Activated effector memory CD4-positive, alpha-beta T cell treated with Interleukin-2 at 50 U/mL for 16 hours (primary cell): ENCODE results near the gene CFAP46.
"Not testable (repeated sequence)": the region's sequence is repeated elsewhere in the genome, so short reads cannot be mapped to it uniquely, and the experiment has no call there.

ENCODE experiments used
- DNase-seq: peaks from one replicate; pipeline ENCODE4 v3.0.0-alpha.2; 2020

Gene CFAP46

GRCh38 chr10:132803416-132804210 lies 138.8 kb downstream of the CFAP46 start:
- DNase-seq, result no peak

GRCh38 chr10:132802694-132803320 lies 139.6 kb downstream of the CFAP46 start:
- no peak for DNase-seq

- DNase-seq, result no peak
Observed at GRCh38 chr10:132802048-132802447, 140.3 kb downstream of the CFAP46 start.

- DNase-seq, result no peak
Observed at GRCh38 chr10:132799865-132800264, 142.5 kb downstream of the CFAP46 start.

- DNase-seq, result no peak
Observed at GRCh38 chr10:132798876-132799275, 143.5 kb downstream of the CFAP46 start.

GRCh38 chr10:132798403-132798802 lies 144.0 kb downstream of the CFAP46 start:
- DNase-seq, result no peak

GRCh38 chr10:132797986-132798385 lies 144.4 kb downstream of the CFAP46 start:
- DNase-seq, result not testable (repeated sequence)

- no peak for DNase-seq
Observed at GRCh38 chr10:132796846-132797245, 145.5 kb downstream of the CFAP46 start.

- DNase-seq, result no peak
Observed at GRCh38 chr10:132793871-132794849, 148.2 kb downstream of the CFAP46 start.

- DNase-seq, result no peak
Observed at GRCh38 chr10:132793213-132793612, 149.2 kb downstream of the CFAP46 start.

GRCh38 chr10:132792796-132793195 lies 149.6 kb downstream of the CFAP46 start:
- no peak for DNase-seq

- not testable (repeated sequence) for DNase-seq
Observed at GRCh38 chr10:132792099-132792498, 150.3 kb downstream of the CFAP46 start.

GRCh38 chr10:132790934-132791829 lies 151.2 kb downstream of the CFAP46 start:
- no peak for DNase-seq

- no peak for DNase-seq
Observed at GRCh38 chr10:132790470-132790869, 151.9 kb downstream of the CFAP46 start.

GRCh38 chr10:132789659-132790148 lies 152.7 kb downstream of the CFAP46 start:
- DNase-seq, result no peak

- no peak for DNase-seq
Observed at GRCh38 chr10:132788831-132789219, 153.5 kb downstream of the CFAP46 start.

GRCh38 chr10:132788180-132788830 lies 154.1 kb downstream of the CFAP46 start:
- DNase-seq, result no peak

GRCh38 chr10:132787495-132788179 lies 154.7 kb downstream of the CFAP46 start:
- DNase-seq, result no peak

- no peak for DNase-seq
Observed at GRCh38 chr10:132786884-132787494, 155.4 kb downstream of the CFAP46 start.

- no peak for DNase-seq
Observed at GRCh38 chr10:132786476-132786883, 155.9 kb downstream of the CFAP46 start.
